ENCODE data around the gene P4HA2.
"Not testable (repeated sequence)": the region's sequence is repeated elsewhere in the genome, so short reads cannot be mapped to it uniquely, and the experiment has no call there.

P4HA2 gene

GRCh38 chr5:132177691-132178149 lies 49.9 kb downstream of the P4HA2 start:
- no peaks in the 10 kb centered on the region for H3K36me3 ChIP-seq (ENCODE audit: control insufficient read depth, insufficient read depth, low read length)
- H4K5ac ChIP-seq (ENCODE audit: low read length): no peak overlapping the region
- H3K23ac ChIP-seq (ENCODE audit: low read length): no peak overlapping the region
- no peaks in the 10 kb centered on the region for H3K79me2 ChIP-seq (ENCODE audit: control insufficient read depth, insufficient read depth, low read length)
- H3K4me2 ChIP-seq (ENCODE audit: low read length): no peak overlapping the region
- H3K27me3 ChIP-seq (ENCODE audit: insufficient read depth, low read length, poor library complexity): no peaks in the 10 kb centered on the region
- no peak overlapping the region for H4K8ac ChIP-seq (ENCODE audit: low read depth, low read length)
- H2BK5ac ChIP-seq (ENCODE audit: low read length): no peak overlapping the region
- H2BK120ac ChIP-seq (ENCODE audit: low read depth, low read length): no peak overlapping the region
- H3K56ac ChIP-seq (ENCODE audit: low read length): no peak overlapping the region
- H3K79me1 ChIP-seq (ENCODE audit: low read length): no peaks in the 10 kb centered on the region
- WGBS (ENCODE audit: extremely low coverage, insufficient coverage, low lambda C conversion rate): no CpG with 5 or more reads among the region's 6 CpGs
- H3K9ac ChIP-seq (ENCODE audit: low read length): no peak overlapping the region
- DNase-seq: no peak
- H3K27ac ChIP-seq (ENCODE audit: low read depth, low read length): no peak overlapping the region
- no peak overlapping the region for H3K18ac ChIP-seq (ENCODE audit: low read length)
- no peak overlapping the region for H3K4me3 ChIP-seq (ENCODE audit: low read length)
- H2AK5ac ChIP-seq (ENCODE audit: low read length): no peak overlapping the region
- H2BK15ac ChIP-seq (replicated peaks; ENCODE audit: low read depth): no peak overlapping the region
- H3K4me1 ChIP-seq (ENCODE audit: control insufficient read depth, low read depth, low read length): no peaks in the 10 kb centered on the region
- no peak overlapping the region for H3K4ac ChIP-seq (ENCODE audit: low read depth, low read length)

GRCh38 chr5:132176987-132177386 lies 50.7 kb downstream of the P4HA2 start:
- Histone ChIP-seq H2BK5ac (ENCODE audit: low read length) (no peak overlapping the region), H3K27ac (ENCODE audit: low read depth, low read length) (no peak overlapping the region), H3K4me1 (ENCODE audit: control insufficient read depth, low read depth, low read length) (no peaks in the 10 kb centered on the region), H4K8ac (ENCODE audit: low read depth, low read length) (no peak overlapping the region), H3K23ac (ENCODE audit: low read length) (no peak overlapping the region), H3K79me2 (ENCODE audit: control insufficient read depth, insufficient read depth, low read length) (no peaks in the 10 kb centered on the region), H3K18ac (ENCODE audit: low read length) (no peak overlapping the region), H3K79me1 (ENCODE audit: low read length) (no peaks in the 10 kb centered on the region), H2BK120ac (ENCODE audit: low read depth, low read length) (no peak overlapping the region), H2AK5ac (ENCODE audit: low read length) (no peak overlapping the region), H3K4me2 (ENCODE audit: low read length) (no peak overlapping the region), H3K36me3 (ENCODE audit: control insufficient read depth, insufficient read depth, low read length) (no peaks in the 10 kb centered on the region), H3K27me3 (ENCODE audit: insufficient read depth, low read length, poor library complexity) (no peaks in the 10 kb centered on the region), H3K56ac (ENCODE audit: low read length) (no peak overlapping the region), H4K5ac (ENCODE audit: low read length) (no peak overlapping the region), H3K4ac (ENCODE audit: low read depth, low read length) (no peak overlapping the region), H2BK15ac (replicated peaks; ENCODE audit: low read depth) (no peak overlapping the region), H3K4me3 (ENCODE audit: low read length) (no peak overlapping the region), H3K9ac (ENCODE audit: low read length) (no peak overlapping the region)
- no CpG with 5 or more reads among the region's 3 CpGs for WGBS (ENCODE audit: extremely low coverage, insufficient coverage, low lambda C conversion rate)
- no peak for DNase-seq

GRCh38 chr5:132176521-132176945 lies 51.1 kb downstream of the P4HA2 start:
- Histone ChIP-seq H3K79me2 (ENCODE audit: control insufficient read depth, insufficient read depth, low read length) (no peaks in the 10 kb centered on the region), H3K27ac (ENCODE audit: low read depth, low read length) (no peak overlapping the region), H3K56ac (ENCODE audit: low read length) (no peak overlapping the region), H3K9ac (ENCODE audit: low read length) (no peak overlapping the region), H2BK15ac (replicated peaks; ENCODE audit: low read depth) (no peak overlapping the region), H3K18ac (ENCODE audit: low read length) (no peak overlapping the region), H3K23ac (ENCODE audit: low read length) (no peak overlapping the region), H3K4me2 (ENCODE audit: low read length) (no peak overlapping the region), H3K4me1 (ENCODE audit: control insufficient read depth, low read depth, low read length) (no peaks in the 10 kb centered on the region), H3K27me3 (ENCODE audit: insufficient read depth, low read length, poor library complexity) (no peaks in the 10 kb centered on the region), H3K79me1 (ENCODE audit: low read length) (no peaks in the 10 kb centered on the region), H2BK5ac (ENCODE audit: low read length) (no peak overlapping the region), H2AK5ac (ENCODE audit: low read length) (no peak overlapping the region), H3K4ac (ENCODE audit: low read depth, low read length) (no peak overlapping the region), H4K5ac (ENCODE audit: low read length) (no peak overlapping the region), H4K8ac (ENCODE audit: low read depth, low read length) (no peak overlapping the region), H2BK120ac (ENCODE audit: low read depth, low read length) (no peak overlapping the region), H3K4me3 (ENCODE audit: low read length) (no peak overlapping the region), H3K36me3 (ENCODE audit: control insufficient read depth, insufficient read depth, low read length) (no peaks in the 10 kb centered on the region)
- peak; percentile 41 for DNase-seq
- no CpG with 5 or more reads among the region's 6 CpGs for WGBS (ENCODE audit: extremely low coverage, insufficient coverage, low lambda C conversion rate)

GRCh38 chr5:132162945-132163344 lies 64.7 kb downstream of the P4HA2 start:
- Histone ChIP-seq H3K4me1 (ENCODE audit: control insufficient read depth, low read depth, low read length) (no peaks in the 10 kb centered on the region), H4K8ac (ENCODE audit: low read depth, low read length) (no peak overlapping the region), H2BK5ac (ENCODE audit: low read length) (no peak overlapping the region), H3K9ac (ENCODE audit: low read length) (no peak overlapping the region), H3K79me1 (ENCODE audit: low read length) (no peaks in the 10 kb centered on the region), H4K5ac (ENCODE audit: low read length) (no peak overlapping the region), H3K18ac (ENCODE audit: low read length) (no peak overlapping the region), H2BK120ac (ENCODE audit: low read depth, low read length) (no peak overlapping the region), H3K4me2 (ENCODE audit: low read length) (no peak overlapping the region), H2AK5ac (ENCODE audit: low read length) (no peak overlapping the region), H3K4me3 (ENCODE audit: low read length) (no peak overlapping the region), H3K4ac (ENCODE audit: low read depth, low read length) (no peak overlapping the region), H3K36me3 (ENCODE audit: control insufficient read depth, insufficient read depth, low read length) (no peaks in the 10 kb centered on the region), H3K56ac (ENCODE audit: low read length) (no peak overlapping the region), H3K23ac (ENCODE audit: low read length) (no peak overlapping the region), H3K27ac (ENCODE audit: low read depth, low read length) (no peak overlapping the region), H2BK15ac (replicated peaks; ENCODE audit: low read depth) (no peak overlapping the region), H3K27me3 (ENCODE audit: insufficient read depth, low read length, poor library complexity) (no peaks in the 10 kb centered on the region), H3K79me2 (ENCODE audit: control insufficient read depth, insufficient read depth, low read length) (no peaks in the 10 kb centered on the region)
- no CpG with 5 or more reads among the region's 1 CpG for WGBS (ENCODE audit: extremely low coverage, insufficient coverage, low lambda C conversion rate)
- DNase-seq: no peak

GRCh38 chr5:132161574-132162326 lies 65.9 kb downstream of the P4HA2 start:
- H2BK15ac ChIP-seq (replicated peaks; ENCODE audit: low read depth); H4K5ac ChIP-seq (ENCODE audit: low read length); H2BK5ac ChIP-seq (ENCODE audit: low read length); H3K4me3 ChIP-seq (ENCODE audit: low read length); H4K8ac ChIP-seq (ENCODE audit: low read depth, low read length); H3K9ac ChIP-seq (ENCODE audit: low read length); H3K18ac ChIP-seq (ENCODE audit: low read length); H2AK5ac ChIP-seq (ENCODE audit: low read length); H3K27ac ChIP-seq (ENCODE audit: low read depth, low read length); H3K27me3 ChIP-seq (ENCODE audit: insufficient read depth, low read length, poor library complexity); H3K79me2 ChIP-seq (ENCODE audit: control insufficient read depth, insufficient read depth, low read length); H3K4me2 ChIP-seq (ENCODE audit: low read length); H3K56ac ChIP-seq (ENCODE audit: low read length); H3K23ac ChIP-seq (ENCODE audit: low read length); H2BK120ac ChIP-seq (ENCODE audit: low read depth, low read length); H3K36me3 ChIP-seq (ENCODE audit: control insufficient read depth, insufficient read depth, low read length); DNase-seq; H3K4ac ChIP-seq (ENCODE audit: low read depth, low read length); H3K79me1 ChIP-seq (ENCODE audit: low read length); H3K4me1 ChIP-seq (ENCODE audit: control insufficient read depth, low read depth, low read length): not testable (repeated sequence)
- no CpG with 5 or more reads among the region's 5 CpGs for WGBS (ENCODE audit: extremely low coverage, insufficient coverage, low lambda C conversion rate)

GRCh38 chr5:132156413-132156812 lies 71.2 kb downstream of the P4HA2 start:
- Histone ChIP-seq H3K23ac (ENCODE audit: low read length) (no peak overlapping the region), H3K79me1 (ENCODE audit: low read length) (no peaks in the 10 kb centered on the region), H3K36me3 (ENCODE audit: control insufficient read depth, insufficient read depth, low read length) (no peaks in the 10 kb centered on the region), H2BK5ac (ENCODE audit: low read length) (no peak overlapping the region), H3K4me1 (ENCODE audit: control insufficient read depth, low read depth, low read length) (no peaks in the 10 kb centered on the region), H3K18ac (ENCODE audit: low read length) (no peak overlapping the region), H3K4me2 (ENCODE audit: low read length) (no peak overlapping the region), H4K5ac (ENCODE audit: low read length) (no peak overlapping the region), H3K56ac (ENCODE audit: low read length) (no peak overlapping the region), H3K27me3 (ENCODE audit: insufficient read depth, low read length, poor library complexity) (no peaks in the 10 kb centered on the region), H2AK5ac (ENCODE audit: low read length) (no peak overlapping the region), H3K79me2 (ENCODE audit: control insufficient read depth, insufficient read depth, low read length) (no peaks in the 10 kb centered on the region), H3K4ac (ENCODE audit: low read depth, low read length) (no peak overlapping the region), H2BK15ac (replicated peaks; ENCODE audit: low read depth) (no peak overlapping the region), H3K9ac (ENCODE audit: low read length) (no peak overlapping the region), H4K8ac (ENCODE audit: low read depth, low read length) (no peak overlapping the region), H3K27ac (ENCODE audit: low read depth, low read length) (no peak overlapping the region), H3K4me3 (ENCODE audit: low read length) (no peak overlapping the region), H2BK120ac (ENCODE audit: low read depth, low read length) (no peak overlapping the region)
- no CpG with 5 or more reads among the region's 4 CpGs for WGBS (ENCODE audit: extremely low coverage, insufficient coverage, low lambda C conversion rate)
- no peak for DNase-seq

Measured in mesendoderm (in vitro differentiated cells).